Peyer's patch (tissue), 4 donors: ENCODE results near the gene FAM228B.
A peak's percentile ranks its signal among the peaks of the same experiment; 100 is the strongest.

ENCODE experiments used
- POLR2A ChIP-seq, 2 donors: fragments of 450-650 bp; IDR thresholded peaks; one replicate each; pipeline ENCODE4 v1.5.1; 2017; ENCODE audit warnings: antibody characterized with exemption in 2 of 2, mild to moderate bottlenecking in 2 of 2, moderate library complexity in 2 of 2
- TF ChIP-seq, protein P1 (sequence below), 6 experiments: fragments of 450-650 bp in 4 of 6; fragments of 200-600 bp in 2 of 6; sonication (generic) in 1 of 6; IDR thresholded peaks; one replicate each; pipeline ENCODE4 v1.5.1; 2017 to 2019; ENCODE audit warnings: antibody characterized with exemption in 6 of 6, mild to moderate bottlenecking in 3 of 6, moderate library complexity in 1 of 6

GRCh38 chr2:24084386-24085199 lies 38.7 kb upstream of the FAM228B start, which contains the start of gene TP53I3:
- TF ChIP-seq, protein P1, sequence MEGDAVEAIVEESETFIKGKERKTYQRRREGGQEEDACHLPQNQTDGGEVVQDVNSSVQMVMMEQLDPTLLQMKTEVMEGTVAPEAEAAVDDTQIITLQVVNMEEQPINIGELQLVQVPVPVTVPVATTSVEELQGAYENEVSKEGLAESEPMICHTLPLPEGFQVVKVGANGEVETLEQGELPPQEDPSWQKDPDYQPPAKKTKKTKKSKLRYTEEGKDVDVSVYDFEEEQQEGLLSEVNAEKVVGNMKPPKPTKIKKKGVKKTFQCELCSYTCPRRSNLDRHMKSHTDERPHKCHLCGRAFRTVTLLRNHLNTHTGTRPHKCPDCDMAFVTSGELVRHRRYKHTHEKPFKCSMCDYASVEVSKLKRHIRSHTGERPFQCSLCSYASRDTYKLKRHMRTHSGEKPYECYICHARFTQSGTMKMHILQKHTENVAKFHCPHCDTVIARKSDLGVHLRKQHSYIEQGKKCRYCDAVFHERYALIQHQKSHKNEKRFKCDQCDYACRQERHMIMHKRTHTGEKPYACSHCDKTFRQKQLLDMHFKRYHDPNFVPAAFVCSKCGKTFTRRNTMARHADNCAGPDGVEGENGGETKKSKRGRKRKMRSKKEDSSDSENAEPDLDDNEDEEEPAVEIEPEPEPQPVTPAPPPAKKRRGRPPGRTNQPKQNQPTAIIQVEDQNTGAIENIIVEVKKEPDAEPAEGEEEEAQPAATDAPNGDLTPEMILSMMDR (IDR thresholded peaks at IDR 0.05), result peak; percentile 76 to 99 (median 99)
- peak; percentile 86 to 91 for TF ChIP-seq POLR2A (IDR thresholded peaks at IDR 0.05)
